ENCODE data around the gene GATA6. TPM values are rescaled to one million over a fixed set of nuclear protein-coding genes. Genes with fewer than 3 reads are reported as not detected.
"Not testable (repeated sequence)": the region's sequence is repeated elsewhere in the genome, so short reads cannot be mapped to it uniquely, and the experiment has no call there.

GATA6 gene
- total RNA-seq, 1 donor from 2014 or later: 1.9 TPM

DNA sequence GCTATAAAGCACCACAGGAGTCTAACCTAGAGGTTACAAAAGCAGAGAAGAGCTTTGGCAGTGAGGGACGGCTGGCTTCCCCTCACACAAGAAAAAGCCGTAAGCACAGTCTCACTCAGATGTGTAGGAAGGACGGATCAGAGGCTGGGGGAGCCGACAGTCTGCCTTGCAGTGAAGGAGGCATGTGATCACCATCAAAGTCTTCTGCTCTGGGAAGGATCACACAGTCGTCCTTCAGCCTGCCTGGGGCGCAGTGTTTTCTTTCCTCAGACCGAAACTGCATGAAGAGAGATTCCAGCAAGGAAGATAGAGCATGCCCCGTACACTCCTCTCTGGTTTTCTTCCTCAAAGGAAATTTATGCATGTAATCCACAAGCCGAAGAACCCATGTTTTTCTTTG lies 24.1 kb downstream of the GATA6 start:
- Mint-ChIP-seq H3K4me3 (ENCODE audit: unreplicated experiment) (peak overlapping the region; percentile 75), H3K36me3 (ENCODE audit: unreplicated experiment) (no peaks in the 10 kb centered on the region)

GRCh38 chr18:22194151-22194598 lies 24.8 kb downstream of the GATA6 start:
- no peaks in the 10 kb centered on the region for H3K36me3 Mint-ChIP-seq (ENCODE audit: unreplicated experiment)
- H3K4me1 Mint-ChIP-seq (ENCODE audit: unreplicated experiment): peaks cover 23% of the 10 kb centered on the region
- H3K4me3 Mint-ChIP-seq (ENCODE audit: unreplicated experiment): peak overlapping the region; percentile 75
- H3K27ac Mint-ChIP-seq (ENCODE audit: unreplicated experiment): peak overlapping the region; percentile 91
- no peaks in the 10 kb centered on the region for H3K27me3 Mint-ChIP-seq (ENCODE audit: unreplicated experiment)
- H3K9me3 Mint-ChIP-seq (ENCODE audit: unreplicated experiment): no peaks in the 10 kb centered on the region
- no peak for DNase-seq (ENCODE audit: extremely low spot score, unreplicated experiment)
- TF ChIP-seq, protein P1, sequence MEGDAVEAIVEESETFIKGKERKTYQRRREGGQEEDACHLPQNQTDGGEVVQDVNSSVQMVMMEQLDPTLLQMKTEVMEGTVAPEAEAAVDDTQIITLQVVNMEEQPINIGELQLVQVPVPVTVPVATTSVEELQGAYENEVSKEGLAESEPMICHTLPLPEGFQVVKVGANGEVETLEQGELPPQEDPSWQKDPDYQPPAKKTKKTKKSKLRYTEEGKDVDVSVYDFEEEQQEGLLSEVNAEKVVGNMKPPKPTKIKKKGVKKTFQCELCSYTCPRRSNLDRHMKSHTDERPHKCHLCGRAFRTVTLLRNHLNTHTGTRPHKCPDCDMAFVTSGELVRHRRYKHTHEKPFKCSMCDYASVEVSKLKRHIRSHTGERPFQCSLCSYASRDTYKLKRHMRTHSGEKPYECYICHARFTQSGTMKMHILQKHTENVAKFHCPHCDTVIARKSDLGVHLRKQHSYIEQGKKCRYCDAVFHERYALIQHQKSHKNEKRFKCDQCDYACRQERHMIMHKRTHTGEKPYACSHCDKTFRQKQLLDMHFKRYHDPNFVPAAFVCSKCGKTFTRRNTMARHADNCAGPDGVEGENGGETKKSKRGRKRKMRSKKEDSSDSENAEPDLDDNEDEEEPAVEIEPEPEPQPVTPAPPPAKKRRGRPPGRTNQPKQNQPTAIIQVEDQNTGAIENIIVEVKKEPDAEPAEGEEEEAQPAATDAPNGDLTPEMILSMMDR (IDR thresholded peaks at IDR 0.05): no peak

More for the DNA sequence above, 24.1 kb downstream of the GATA6 start:
- Mint-ChIP-seq H3K4me1 (ENCODE audit: unreplicated experiment) (peaks cover 23% of the 10 kb centered on the region), H3K9me3 (ENCODE audit: unreplicated experiment) (no peaks in the 10 kb centered on the region), H3K27ac (ENCODE audit: unreplicated experiment) (peak overlapping the region; percentile 91), H3K27me3 (ENCODE audit: unreplicated experiment) (no peaks in the 10 kb centered on the region)
- TF ChIP-seq, protein P1 (IDR thresholded peaks at IDR 0.05): no peak
- peak; percentile 82 for DNase-seq (ENCODE audit: extremely low spot score, unreplicated experiment)

DNA sequence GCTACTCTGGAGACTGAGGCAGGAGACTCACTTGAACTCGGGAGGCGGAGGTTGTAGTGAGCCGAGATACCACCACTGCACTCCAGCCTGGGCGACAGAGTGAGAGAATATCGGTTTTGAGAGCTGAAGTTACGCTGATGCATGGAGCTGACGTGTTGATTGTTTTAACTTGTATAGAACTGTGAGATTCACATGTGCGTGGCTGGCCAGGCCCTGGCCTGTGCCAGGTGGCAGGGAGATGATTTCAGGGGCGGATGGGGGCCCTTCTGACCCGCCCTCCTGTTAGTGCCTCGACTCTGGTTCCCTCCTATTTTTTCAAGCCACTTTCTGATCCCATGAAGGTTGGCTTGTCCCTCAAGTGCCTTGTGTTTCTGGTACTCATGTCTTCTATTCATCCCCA lies 25.7 kb downstream of the GATA6 start:
- DNase-seq (ENCODE audit: extremely low spot score, unreplicated experiment): no peak
- Mint-ChIP-seq H3K9me3 (ENCODE audit: unreplicated experiment) (no peaks in the 10 kb centered on the region), H3K4me1 (ENCODE audit: unreplicated experiment) (peaks cover 23% of the 10 kb centered on the region), H3K27ac (ENCODE audit: unreplicated experiment) (no peak overlapping the region), H3K27me3 (ENCODE audit: unreplicated experiment) (no peaks in the 10 kb centered on the region), H3K4me3 (ENCODE audit: unreplicated experiment) (no peak overlapping the region), H3K36me3 (ENCODE audit: unreplicated experiment) (no peaks in the 10 kb centered on the region)
- TF ChIP-seq, protein P1 (IDR thresholded peaks at IDR 0.05): no peak

- H3K9me3 Mint-ChIP-seq (ENCODE audit: unreplicated experiment); H3K27me3 Mint-ChIP-seq (ENCODE audit: unreplicated experiment); H3K27ac Mint-ChIP-seq (ENCODE audit: unreplicated experiment); H3K4me3 Mint-ChIP-seq (ENCODE audit: unreplicated experiment); H3K36me3 Mint-ChIP-seq (ENCODE audit: unreplicated experiment); DNase-seq (ENCODE audit: extremely low spot score, unreplicated experiment): not testable (repeated sequence)
- H3K4me1 Mint-ChIP-seq (ENCODE audit: unreplicated experiment): peaks cover 17% of the 10 kb centered on the region
These were observed 27.6 kb downstream of the GATA6 start for GRCh38 chr18:22196943-22197342.

- H3K9me3 Mint-ChIP-seq (ENCODE audit: unreplicated experiment): no peaks in the 10 kb centered on the region
- H3K36me3 Mint-ChIP-seq (ENCODE audit: unreplicated experiment): peaks cover 3% of the 10 kb centered on the region
- H3K4me3 Mint-ChIP-seq (ENCODE audit: unreplicated experiment): no peak overlapping the region
- no peak overlapping the region for H3K27ac Mint-ChIP-seq (ENCODE audit: unreplicated experiment)
- H3K4me1 Mint-ChIP-seq (ENCODE audit: unreplicated experiment): peaks cover 17% of the 10 kb centered on the region
- DNase-seq (ENCODE audit: extremely low spot score, unreplicated experiment): no peak
- TF ChIP-seq, protein P1 (IDR thresholded peaks at IDR 0.05): no peak
- H3K27me3 Mint-ChIP-seq (ENCODE audit: unreplicated experiment): no peaks in the 10 kb centered on the region
These were observed 28.3 kb downstream of the GATA6 start for GRCh38 chr18:22197668-22198067.

DNA sequence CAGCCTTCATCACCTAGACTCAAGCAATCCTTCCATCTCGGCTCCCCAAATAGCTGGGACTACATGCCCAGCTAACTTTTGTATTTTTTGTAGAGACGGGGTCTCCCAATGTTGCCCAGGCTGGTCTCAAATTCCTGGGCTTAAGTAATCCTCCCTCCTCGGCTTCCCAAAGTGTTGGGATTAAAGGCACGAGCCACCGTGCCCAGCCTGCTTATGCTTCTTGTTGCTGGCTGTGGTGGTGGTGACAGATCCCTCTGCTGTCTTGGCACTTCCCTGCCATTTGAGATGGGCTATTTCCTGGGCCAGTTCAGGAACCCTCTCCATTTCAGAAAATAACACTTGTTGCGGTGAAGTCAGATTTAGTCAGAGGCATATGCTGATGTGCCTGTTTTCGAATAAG lies 28.8 kb downstream of the GATA6 start:
- TF ChIP-seq, protein P1 (IDR thresholded peaks at IDR 0.05): no peak
- no peak for DNase-seq (ENCODE audit: extremely low spot score, unreplicated experiment)
- Mint-ChIP-seq H3K4me3 (ENCODE audit: unreplicated experiment) (no peak overlapping the region), H3K4me1 (ENCODE audit: unreplicated experiment) (peaks cover 13% of the 10 kb centered on the region), H3K27me3 (ENCODE audit: unreplicated experiment) (no peaks in the 10 kb centered on the region), H3K9me3 (ENCODE audit: unreplicated experiment) (no peaks in the 10 kb centered on the region), H3K36me3 (ENCODE audit: unreplicated experiment) (peaks cover 3% of the 10 kb centered on the region), H3K27ac (ENCODE audit: unreplicated experiment) (no peak overlapping the region)

All from osteocyte (in vitro differentiated cells).